DND-41 (cell line): ENCODE measurements around the gene THOC6.

Experiments used
- ATAC-seq: fragments of 200-7000 bp; cut with Tn5 transposase; 3 replicates; pipeline ENCODE4 v1.9.1; 2021; ENCODE audit warnings: low read depth; ENCODE audit not compliant: insufficient read depth
- DNase-seq: peaks from one replicate; pipeline ENCODE4 v3.0.0-alpha.2; 2020
- H2AFZ ChIP-seq: 2 replicates; pipeline ENCODE4 v1.6.0; 2012; ENCODE audit warnings: low read depth, low read length
- H3K27ac ChIP-seq: 2 replicates; pipeline ENCODE4 v1.5.1; 2012; ENCODE audit warnings: low read length, inconsistent platforms
- H3K27me3 ChIP-seq: fragments of 200-600 bp; sonication (generic); 2 replicates; pipeline ENCODE4 v1.6.0; 2012; ENCODE audit warnings: low read length, mild to moderate bottlenecking, inconsistent platforms; ENCODE audit not compliant: insufficient read depth, poor library complexity
- H3K36me3 ChIP-seq: 2 replicates; pipeline ENCODE4 v1.5.1; 2012; ENCODE audit warnings: low read length, inconsistent platforms; ENCODE audit not compliant: insufficient read depth
- H3K4me1 ChIP-seq: 2 replicates; pipeline ENCODE4 v1.5.1; 2012; ENCODE audit warnings: mild to moderate bottlenecking, low read length; ENCODE audit not compliant: insufficient read depth
- H3K4me2 ChIP-seq: 2 replicates; pipeline ENCODE4 v1.6.0; 2012; ENCODE audit warnings: mild to moderate bottlenecking, moderate library complexity, low read length, inconsistent platforms; ENCODE audit not compliant: insufficient read depth
- H3K4me3 ChIP-seq, 2 experiments: fragments of 200-600 bp in 1 of 2; shearing (Covaris generic) in 1 of 2; 2 replicates each; pipeline ENCODE4 v1.5.1; 2012 to 2016; ENCODE audit warnings: inconsistent platforms in 2 of 2, low read length in 2 of 2, mild to moderate bottlenecking in 2 of 2, low read depth in 1 of 2, moderate library complexity in 1 of 2
- H3K79me2 ChIP-seq: 2 replicates; pipeline ENCODE4 v1.6.0; 2012; ENCODE audit warnings: low read length, inconsistent platforms; ENCODE audit not compliant: insufficient read depth
- H3K9ac ChIP-seq: 2 replicates; pipeline ENCODE4 v1.6.0; 2012; ENCODE audit warnings: low read depth, mild to moderate bottlenecking, inconsistent platforms, low read length, moderate library complexity
- H3K9me3 ChIP-seq: 2 replicates; pipeline ENCODE4 v1.5.1; 2012; ENCODE audit warnings: low read length, moderate library complexity, mild to moderate bottlenecking, inconsistent platforms; ENCODE audit not compliant: insufficient read depth, severe bottlenecking
- H4K20me1 ChIP-seq: 2 replicates; pipeline ENCODE4 v1.6.0; 2012; ENCODE audit warnings: low read length; ENCODE audit not compliant: insufficient read depth
- EZH2 ChIP-seq: IDR thresholded peaks from 3 replicates; pipeline ENCODE4 v1.6.1; 2012; ENCODE audit warnings: borderline replicate concordance, low read depth, mild to moderate bottlenecking, moderate library complexity, low read length, inconsistent platforms; ENCODE audit not compliant: severe bottlenecking
- TF ChIP-seq, protein P1 (sequence below): IDR thresholded peaks from 2 replicates; pipeline ENCODE4 v1.5.1; 2012; ENCODE audit warnings: borderline replicate concordance, low read length, moderate library complexity, mild to moderate bottlenecking; ENCODE audit not compliant: poor library complexity, severe bottlenecking; ENCODE audit errors: extremely low read depth

THOC6 gene

DNA sequence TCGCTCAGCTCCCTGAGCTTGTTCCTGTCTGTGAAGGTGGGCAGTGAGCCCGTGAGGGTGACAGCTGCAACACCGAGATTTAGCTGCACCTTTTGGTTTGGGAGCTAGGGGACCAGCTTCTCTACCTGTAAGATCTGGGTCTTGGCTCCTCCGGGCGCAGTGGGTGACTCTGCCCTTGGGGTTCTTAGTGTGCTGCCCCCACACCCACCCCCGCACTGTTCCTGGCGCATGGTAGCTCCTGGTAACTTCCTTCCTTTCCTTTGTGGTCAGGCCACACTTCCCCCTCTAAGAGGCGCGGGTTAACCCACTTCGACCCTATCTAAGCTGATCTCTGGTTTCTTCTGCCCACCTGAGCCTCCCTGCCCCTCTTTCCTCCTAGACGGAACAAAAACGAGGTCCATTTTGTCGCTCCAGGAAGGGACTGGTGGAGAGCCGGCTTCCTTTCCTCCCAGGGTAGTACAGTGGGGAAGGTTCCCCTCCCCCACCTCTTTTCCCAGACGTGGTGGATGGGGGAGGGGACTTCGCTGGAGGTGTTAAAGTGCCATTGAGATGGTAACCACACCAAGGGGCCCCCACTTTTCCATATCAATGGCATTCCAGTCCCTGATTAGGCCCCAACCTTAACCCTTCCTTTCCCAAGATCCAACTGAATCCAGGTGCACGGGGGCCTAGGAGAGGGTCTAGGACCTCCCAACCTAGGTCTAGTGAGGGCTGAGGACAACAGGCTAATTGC is 15.7 kb upstream of the THOC6 start:
- Histone ChIP-seq H3K4me1 (peaks cover 46% of the 10 kb centered on the region), H3K9me3 (no peaks in the 10 kb centered on the region), H3K4me2 (peak overlapping the region; percentile 48), H3K9ac (no peak overlapping the region; the same call in 1 of the 2 replicates), H4K20me1 (peaks cover 5% of the 10 kb centered on the region; the same call in 1 of the 2 replicates), H3K36me3 (no peaks in the 10 kb centered on the region), H3K27ac (peak overlapping the region; percentile 65; the same call in 1 of the 2 replicates), H2AFZ (no peak overlapping the region), H3K27me3 (no peaks in the 10 kb centered on the region), H3K4me3 (peak overlapping the region in 1 of 2 experiments; percentile 1; a peak in 1 of 4 replicates), H3K79me2 (no peaks in the 10 kb centered on the region)
- DNase-seq (peak; percentile 61), ATAC-seq (no peak)
- no peak for TF ChIP-seq EZH2
- TF ChIP-seq, protein P1, sequence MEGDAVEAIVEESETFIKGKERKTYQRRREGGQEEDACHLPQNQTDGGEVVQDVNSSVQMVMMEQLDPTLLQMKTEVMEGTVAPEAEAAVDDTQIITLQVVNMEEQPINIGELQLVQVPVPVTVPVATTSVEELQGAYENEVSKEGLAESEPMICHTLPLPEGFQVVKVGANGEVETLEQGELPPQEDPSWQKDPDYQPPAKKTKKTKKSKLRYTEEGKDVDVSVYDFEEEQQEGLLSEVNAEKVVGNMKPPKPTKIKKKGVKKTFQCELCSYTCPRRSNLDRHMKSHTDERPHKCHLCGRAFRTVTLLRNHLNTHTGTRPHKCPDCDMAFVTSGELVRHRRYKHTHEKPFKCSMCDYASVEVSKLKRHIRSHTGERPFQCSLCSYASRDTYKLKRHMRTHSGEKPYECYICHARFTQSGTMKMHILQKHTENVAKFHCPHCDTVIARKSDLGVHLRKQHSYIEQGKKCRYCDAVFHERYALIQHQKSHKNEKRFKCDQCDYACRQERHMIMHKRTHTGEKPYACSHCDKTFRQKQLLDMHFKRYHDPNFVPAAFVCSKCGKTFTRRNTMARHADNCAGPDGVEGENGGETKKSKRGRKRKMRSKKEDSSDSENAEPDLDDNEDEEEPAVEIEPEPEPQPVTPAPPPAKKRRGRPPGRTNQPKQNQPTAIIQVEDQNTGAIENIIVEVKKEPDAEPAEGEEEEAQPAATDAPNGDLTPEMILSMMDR: no peak

DNA sequence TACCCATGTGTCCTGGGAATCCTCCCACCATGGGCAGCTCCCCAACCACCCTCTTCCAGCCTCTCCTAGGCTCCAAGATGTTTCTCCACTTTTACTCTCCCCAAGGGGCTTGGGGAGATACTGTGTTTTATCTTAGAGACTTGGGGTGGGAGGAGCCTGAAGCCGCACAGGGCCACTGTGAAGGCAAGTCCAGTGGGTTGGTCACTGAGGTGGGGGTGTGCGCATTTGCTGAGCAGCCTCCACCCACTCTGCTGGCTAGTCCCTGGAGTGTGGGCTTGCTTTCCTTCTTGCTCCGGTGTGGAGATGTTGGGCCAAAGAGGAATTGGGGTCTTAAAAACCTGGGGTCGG is 15.2 kb upstream of the THOC6 start:
- peak overlapping the region; percentile 48 for H3K4me2 ChIP-seq
- H3K4me3 ChIP-seq: peak overlapping the region in 1 of 2 experiments; percentile 1; a peak in 1 of 4 replicates
- H3K79me2 ChIP-seq: no peaks in the 10 kb centered on the region
- H3K36me3 ChIP-seq: no peaks in the 10 kb centered on the region
- H3K9me3 ChIP-seq: no peaks in the 10 kb centered on the region
- H3K27me3 ChIP-seq: no peaks in the 10 kb centered on the region
- H2AFZ ChIP-seq: no peak overlapping the region
- no peak for TF ChIP-seq EZH2
- TF ChIP-seq, protein P1: no peak
- peaks cover 41% of the 10 kb centered on the region for H3K4me1 ChIP-seq
- H4K20me1 ChIP-seq: peaks cover 5% of the 10 kb centered on the region; the same call in 1 of the 2 replicates
- H3K27ac ChIP-seq: no peak overlapping the region
- no peak overlapping the region for H3K9ac ChIP-seq
- no peak for DNase-seq
- no peak for ATAC-seq

DNA sequence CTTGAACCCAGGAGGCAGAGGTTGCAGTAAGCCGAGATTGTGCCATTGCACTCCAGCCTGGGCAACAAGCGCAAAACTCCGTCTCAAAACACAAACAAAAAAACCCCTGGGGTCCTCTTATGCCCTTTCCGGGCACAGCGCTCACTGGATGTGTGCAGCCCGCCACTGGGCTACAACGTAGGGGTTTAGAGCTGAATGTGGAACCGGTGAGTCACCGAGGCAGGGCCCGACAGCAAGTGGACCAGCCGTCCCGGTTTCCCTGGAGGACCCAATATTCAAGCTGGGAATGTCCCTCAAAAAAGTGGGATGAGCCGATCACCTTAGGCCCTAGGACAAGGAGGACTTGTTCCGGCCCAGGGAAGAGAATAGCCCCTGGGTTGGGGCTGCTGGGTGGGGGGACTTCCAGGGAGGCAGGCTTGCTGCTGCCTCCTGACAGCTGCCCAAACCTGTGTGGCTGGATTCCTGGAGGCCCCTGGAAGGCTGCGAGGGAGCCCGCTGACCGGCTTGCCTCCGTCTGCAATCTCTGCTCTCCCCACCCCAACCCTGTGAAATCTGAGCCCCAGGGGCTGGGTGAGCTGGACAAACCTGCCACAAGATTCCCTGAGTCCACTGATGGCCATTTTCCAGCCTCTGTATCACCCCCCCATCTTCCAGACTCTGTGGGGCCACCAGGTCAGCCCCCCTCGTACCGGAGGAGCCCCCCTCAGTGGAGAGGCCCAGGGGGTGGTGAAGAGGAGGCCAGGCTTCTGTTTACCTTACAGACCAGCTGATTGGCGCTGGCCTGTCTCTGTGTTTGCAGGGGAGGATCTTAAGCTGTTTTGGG is 14.1 kb upstream of the THOC6 start:
- no peak for ATAC-seq
- Histone ChIP-seq H3K4me1 (peaks cover 39% of the 10 kb centered on the region), H3K4me2 (no peak overlapping the region), H3K27me3 (no peaks in the 10 kb centered on the region), H3K36me3 (no peaks in the 10 kb centered on the region), H3K27ac (no peak overlapping the region), H3K9me3 (no peaks in the 10 kb centered on the region), H3K79me2 (no peaks in the 10 kb centered on the region), H3K4me3 (no peak overlapping the region), H4K20me1 (peaks cover 5% of the 10 kb centered on the region; the same call in 1 of the 2 replicates), H2AFZ (no peak overlapping the region), H3K9ac (no peak overlapping the region)
- no peak for DNase-seq
- TF ChIP-seq, protein P1: no peak
- TF ChIP-seq EZH2: no peak
